Measurements from ENCODE around the gene CTCFL. TPM values are rescaled to one million over a fixed set of nuclear protein-coding genes. Genes with fewer than 3 reads are reported as not detected.

The CTCFL gene
- total RNA-seq = not detected in 2 replicates

DNA sequence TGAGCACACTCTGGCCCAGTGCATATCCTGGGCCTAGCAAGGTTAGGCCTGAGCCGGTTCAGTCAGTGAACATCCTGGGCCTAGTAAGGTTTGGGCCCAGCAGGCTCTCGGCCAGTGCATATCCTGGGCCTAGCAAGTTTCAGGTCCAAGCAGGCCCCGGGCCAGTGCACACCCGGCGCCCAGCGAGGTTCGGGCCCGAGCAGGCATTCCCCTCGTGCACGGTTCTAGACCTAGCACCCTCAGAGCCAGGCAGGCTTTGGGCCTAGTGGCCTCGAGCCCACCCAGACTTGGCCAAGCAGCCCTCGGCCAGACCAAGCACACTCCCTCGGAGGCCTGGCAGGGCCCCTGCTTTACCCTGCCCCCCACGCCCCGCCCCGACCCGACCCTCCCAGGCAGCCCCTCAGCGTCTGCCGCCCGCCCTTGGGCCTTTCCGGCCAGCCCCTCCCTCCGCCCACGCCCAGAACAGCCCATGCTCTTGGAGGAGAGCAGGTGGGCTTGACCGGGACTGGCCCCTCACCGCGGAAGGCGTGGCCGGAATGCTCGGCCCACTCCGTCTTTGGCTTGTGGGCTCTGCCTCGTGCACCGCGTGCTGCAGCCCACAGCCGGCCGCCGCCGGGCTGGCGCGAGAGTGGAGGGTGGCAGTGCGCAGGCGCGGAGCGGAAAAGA is at the start of gene CTCFL:
TSS of gene CTCFL (minus strand) at position 630 of the 666 bp plus-strand sequence. CDS start 935 bp downstream, outside the sequence.
- Mint-ChIP-seq H3K36me3 (ENCODE audit: low read depth) (no peaks in the 10 kb centered on the region), H3K9me3 (no peaks in the 10 kb centered on the region), H3K27ac (no peak within 1 kb of the TSS), H3K4me3 (no peak within 1 kb of the TSS), H3K27me3 (ENCODE audit: insufficient read depth) (peaks cover 2% of the 10 kb centered on the region), H3K4me1 (ENCODE audit: low read depth) (peaks cover 10% of the 10 kb centered on the region)
- intact Hi-C loops (cut with micrococcal nuclease) = no loop called here
- DNase-seq (ENCODE audit: low spot score) = no peak

DNA sequence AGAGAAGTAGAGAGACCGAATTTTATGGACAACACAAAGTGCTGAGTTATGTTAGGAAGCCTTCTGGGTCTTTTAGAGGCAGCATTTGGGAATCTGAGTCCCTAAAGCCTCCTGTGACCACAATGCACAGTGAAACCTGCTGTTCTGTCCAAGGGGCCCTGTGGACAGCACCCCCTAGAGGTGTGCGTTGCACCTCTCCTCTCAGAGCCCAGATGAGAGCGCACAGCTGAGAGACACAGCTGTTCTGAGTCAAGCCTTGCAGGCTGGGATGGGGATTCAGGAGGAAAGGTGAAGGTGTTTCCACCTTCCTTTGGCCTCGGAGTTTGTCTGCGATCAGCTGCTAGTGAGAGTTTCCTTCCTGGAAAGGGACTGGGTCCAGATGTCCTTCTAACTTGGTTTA is 49.0 kb upstream of the CTCFL start:
- no peaks in the 10 kb centered on the region for H3K9me3 Mint-ChIP-seq
- intact Hi-C loops (cut with micrococcal nuclease) = no loop called here
- no peak for DNase-seq (ENCODE audit: low spot score)
- H3K27ac Mint-ChIP-seq = no peak overlapping the region
- H3K27me3 Mint-ChIP-seq (ENCODE audit: insufficient read depth) = peaks cover 5% of the 10 kb centered on the region
- H3K36me3 Mint-ChIP-seq (ENCODE audit: low read depth) = no peaks in the 10 kb centered on the region
- H3K4me3 Mint-ChIP-seq = no peak overlapping the region
- H3K4me1 Mint-ChIP-seq (ENCODE audit: low read depth) = no peaks in the 10 kb centered on the region

GRCh38 chr20:57573242-57573641 is 48.3 kb upstream of the CTCFL start:
- no peak for DNase-seq (ENCODE audit: low spot score)
- Mint-ChIP-seq H3K4me1 (ENCODE audit: low read depth) (no peaks in the 10 kb centered on the region), H3K27me3 (ENCODE audit: insufficient read depth) (peaks cover 8% of the 10 kb centered on the region), H3K27ac (no peak overlapping the region), H3K36me3 (ENCODE audit: low read depth) (no peaks in the 10 kb centered on the region), H3K4me3 (no peak overlapping the region), H3K9me3 (no peaks in the 10 kb centered on the region)
- intact Hi-C loops (cut with micrococcal nuclease) = no loop called here

- no peak for DNase-seq (ENCODE audit: low spot score)
- Mint-ChIP-seq H3K27me3 (ENCODE audit: insufficient read depth) (peaks cover 10% of the 10 kb centered on the region), H3K4me1 (ENCODE audit: low read depth) (no peaks in the 10 kb centered on the region), H3K4me3 (no peak overlapping the region), H3K9me3 (no peaks in the 10 kb centered on the region), H3K36me3 (ENCODE audit: low read depth) (no peaks in the 10 kb centered on the region), H3K27ac (no peak overlapping the region)
- intact Hi-C loops (cut with micrococcal nuclease) = no loop called here
Measured at GRCh38 chr20:57571782-57572416, 47.0 kb upstream of the CTCFL start.

- H3K27me3 Mint-ChIP-seq (ENCODE audit: insufficient read depth) = peaks cover 16% of the 10 kb centered on the region
- no peaks in the 10 kb centered on the region for H3K36me3 Mint-ChIP-seq (ENCODE audit: low read depth)
- no peak overlapping the region for H3K4me3 Mint-ChIP-seq
- H3K9me3 Mint-ChIP-seq = no peaks in the 10 kb centered on the region
- intact Hi-C loops (cut with micrococcal nuclease) = no loop called here
- DNase-seq (ENCODE audit: low spot score) = no peak
- H3K27ac Mint-ChIP-seq = no peak overlapping the region
- no peaks in the 10 kb centered on the region for H3K4me1 Mint-ChIP-seq (ENCODE audit: low read depth)
Measured at GRCh38 chr20:57570920-57571319, 46.0 kb upstream of the CTCFL start.

DNA sequence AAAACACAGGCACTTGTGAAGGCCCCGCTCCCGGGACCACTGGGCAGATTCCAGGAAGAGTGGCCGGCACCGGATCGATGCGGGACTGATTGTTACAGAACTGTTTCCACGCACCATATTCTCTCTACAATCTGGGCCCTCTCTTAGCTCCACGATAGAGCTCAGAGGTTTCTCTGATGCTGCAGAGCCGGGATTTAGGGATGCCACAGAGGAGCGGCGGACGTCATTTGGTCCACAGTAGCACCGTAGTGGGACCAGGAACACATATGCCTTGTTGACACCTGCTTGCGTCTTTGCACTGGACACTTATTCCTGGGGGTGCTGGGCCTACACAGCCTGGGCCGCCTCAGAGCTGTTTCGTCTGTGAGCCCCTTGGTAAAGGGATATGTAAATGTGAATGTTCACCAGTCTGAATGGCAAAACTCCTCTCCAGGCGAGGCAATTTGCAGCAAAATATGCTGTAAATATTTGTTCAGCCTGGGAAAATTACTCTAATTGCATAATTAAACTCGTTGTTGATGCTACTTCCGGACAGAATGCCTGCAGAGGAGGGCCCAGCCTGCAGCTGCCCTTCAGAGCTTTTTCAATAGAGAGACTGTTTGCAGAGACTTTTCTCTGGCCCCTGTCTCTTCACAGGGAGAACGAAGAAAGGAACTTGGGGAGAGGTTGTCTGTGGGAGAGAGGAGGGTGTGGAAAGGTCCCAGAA is 45.4 kb upstream of the CTCFL start:
- Mint-ChIP-seq H3K4me1 (ENCODE audit: low read depth) (no peaks in the 10 kb centered on the region), H3K4me3 (no peak overlapping the region), H3K9me3 (no peaks in the 10 kb centered on the region), H3K36me3 (ENCODE audit: low read depth) (no peaks in the 10 kb centered on the region), H3K27ac (no peak overlapping the region), H3K27me3 (ENCODE audit: insufficient read depth) (peaks cover 16% of the 10 kb centered on the region)
- no peak for DNase-seq (ENCODE audit: low spot score)
- intact Hi-C loops (cut with micrococcal nuclease) = no loop called here

DNA sequence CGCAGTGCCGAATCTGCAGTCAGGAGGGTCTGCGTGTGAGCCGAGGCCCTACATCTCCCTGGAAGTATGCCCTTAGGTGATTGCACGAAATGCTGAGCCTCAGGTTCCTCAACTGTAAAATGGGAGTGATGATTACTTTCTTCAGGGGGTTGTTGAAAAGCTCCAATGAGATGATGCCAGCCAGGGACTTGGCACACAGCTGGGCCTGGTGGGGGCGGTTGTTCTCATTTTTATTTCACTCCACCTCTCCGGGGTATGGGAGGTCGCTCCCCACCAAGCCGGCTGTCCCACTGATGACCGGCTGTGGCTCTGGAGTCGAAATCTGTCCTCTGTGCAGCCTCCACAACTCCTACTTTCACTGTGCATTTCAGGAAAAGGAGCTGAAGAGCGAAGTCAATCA is 44.0 kb upstream of the CTCFL start:
- no peaks in the 10 kb centered on the region for H3K4me1 Mint-ChIP-seq (ENCODE audit: low read depth)
- no peak for DNase-seq (ENCODE audit: low spot score)
- no peak overlapping the region for H3K27ac Mint-ChIP-seq
- no peak overlapping the region for H3K4me3 Mint-ChIP-seq
- H3K36me3 Mint-ChIP-seq (ENCODE audit: low read depth) = no peaks in the 10 kb centered on the region
- no peaks in the 10 kb centered on the region for H3K9me3 Mint-ChIP-seq
- intact Hi-C loops (cut with micrococcal nuclease) = no loop called here
- H3K27me3 Mint-ChIP-seq (ENCODE audit: insufficient read depth) = peaks cover 18% of the 10 kb centered on the region

DNA sequence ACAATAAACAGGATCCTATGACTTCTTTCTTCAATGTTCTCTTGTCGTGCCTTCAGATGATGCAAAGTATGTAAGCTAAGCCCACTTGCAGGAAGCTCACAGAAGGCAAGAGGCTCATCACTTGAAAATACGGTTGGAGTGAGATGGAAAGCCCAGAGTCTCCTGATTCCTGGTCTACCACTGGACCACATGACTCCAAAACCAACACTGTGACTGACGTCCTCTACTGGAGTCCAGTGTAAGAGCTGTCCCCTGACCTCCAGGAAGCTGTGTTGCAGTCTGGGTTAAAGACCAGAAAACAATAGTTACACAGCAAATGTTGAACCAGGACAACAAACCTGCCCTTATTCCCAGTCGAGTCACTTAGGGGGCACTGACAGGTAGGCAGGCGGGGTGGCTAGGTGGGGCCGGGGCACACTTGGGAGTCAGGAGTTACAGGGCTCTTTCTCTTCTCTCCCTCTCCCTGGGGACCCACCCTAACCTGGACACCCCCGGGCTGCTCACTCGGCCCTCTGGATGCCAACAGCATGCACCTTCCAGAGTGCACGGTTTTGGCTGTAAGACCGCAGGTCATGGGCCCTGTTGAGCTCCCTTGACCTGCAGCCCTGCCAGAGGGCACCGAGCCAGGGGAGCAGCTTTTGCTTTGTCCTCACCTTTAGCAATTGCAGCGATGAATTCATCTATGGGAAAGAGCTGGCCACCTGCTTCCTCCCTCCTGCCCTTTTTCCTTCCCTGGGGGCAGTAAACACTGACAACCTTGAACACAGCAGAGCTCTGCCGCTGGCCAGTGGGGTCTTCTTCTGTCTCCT is 43.4 kb upstream of the CTCFL start:
- intact Hi-C loops (cut with micrococcal nuclease) = no loop called here
- no peaks in the 10 kb centered on the region for H3K9me3 Mint-ChIP-seq
- H3K36me3 Mint-ChIP-seq (ENCODE audit: low read depth) = no peaks in the 10 kb centered on the region
- peaks cover 18% of the 10 kb centered on the region for H3K27me3 Mint-ChIP-seq (ENCODE audit: insufficient read depth)
- no peak overlapping the region for H3K27ac Mint-ChIP-seq
- no peak for DNase-seq (ENCODE audit: low spot score)
- no peaks in the 10 kb centered on the region for H3K4me1 Mint-ChIP-seq (ENCODE audit: low read depth)
- H3K4me3 Mint-ChIP-seq = no peak overlapping the region

GRCh38 chr20:57567471-57568079 is 42.6 kb upstream of the CTCFL start:
- no peak for DNase-seq (ENCODE audit: low spot score)
- Mint-ChIP-seq H3K36me3 (ENCODE audit: low read depth) (no peaks in the 10 kb centered on the region), H3K27ac (no peak overlapping the region), H3K9me3 (no peaks in the 10 kb centered on the region), H3K27me3 (ENCODE audit: insufficient read depth) (peaks cover 15% of the 10 kb centered on the region), H3K4me1 (ENCODE audit: low read depth) (no peaks in the 10 kb centered on the region), H3K4me3 (no peak overlapping the region)
- intact Hi-C loops (cut with micrococcal nuclease) = no loop called here

- H3K27me3 Mint-ChIP-seq (ENCODE audit: insufficient read depth) = peaks cover 15% of the 10 kb centered on the region
- no peak for DNase-seq (ENCODE audit: low spot score)
- intact Hi-C loops (cut with micrococcal nuclease) = no loop called here
- no peaks in the 10 kb centered on the region for H3K36me3 Mint-ChIP-seq (ENCODE audit: low read depth)
- no peaks in the 10 kb centered on the region for H3K9me3 Mint-ChIP-seq
- no peak overlapping the region for H3K27ac Mint-ChIP-seq
- no peak overlapping the region for H3K4me3 Mint-ChIP-seq
- no peaks in the 10 kb centered on the region for H3K4me1 Mint-ChIP-seq (ENCODE audit: low read depth)
Measured at GRCh38 chr20:57566803-57567459, 42.0 kb upstream of the CTCFL start.

- Mint-ChIP-seq H3K9me3 (no peaks in the 10 kb centered on the region), H3K4me3 (no peak overlapping the region), H3K27me3 (ENCODE audit: insufficient read depth) (peaks cover 15% of the 10 kb centered on the region), H3K36me3 (ENCODE audit: low read depth) (no peaks in the 10 kb centered on the region), H3K4me1 (ENCODE audit: low read depth) (no peaks in the 10 kb centered on the region), H3K27ac (no peak overlapping the region)
- DNase-seq (ENCODE audit: low spot score) = no peak
- intact Hi-C loops (cut with micrococcal nuclease) = no loop called here
Measured at GRCh38 chr20:57566399-57566798, 41.5 kb upstream of the CTCFL start.

DNA sequence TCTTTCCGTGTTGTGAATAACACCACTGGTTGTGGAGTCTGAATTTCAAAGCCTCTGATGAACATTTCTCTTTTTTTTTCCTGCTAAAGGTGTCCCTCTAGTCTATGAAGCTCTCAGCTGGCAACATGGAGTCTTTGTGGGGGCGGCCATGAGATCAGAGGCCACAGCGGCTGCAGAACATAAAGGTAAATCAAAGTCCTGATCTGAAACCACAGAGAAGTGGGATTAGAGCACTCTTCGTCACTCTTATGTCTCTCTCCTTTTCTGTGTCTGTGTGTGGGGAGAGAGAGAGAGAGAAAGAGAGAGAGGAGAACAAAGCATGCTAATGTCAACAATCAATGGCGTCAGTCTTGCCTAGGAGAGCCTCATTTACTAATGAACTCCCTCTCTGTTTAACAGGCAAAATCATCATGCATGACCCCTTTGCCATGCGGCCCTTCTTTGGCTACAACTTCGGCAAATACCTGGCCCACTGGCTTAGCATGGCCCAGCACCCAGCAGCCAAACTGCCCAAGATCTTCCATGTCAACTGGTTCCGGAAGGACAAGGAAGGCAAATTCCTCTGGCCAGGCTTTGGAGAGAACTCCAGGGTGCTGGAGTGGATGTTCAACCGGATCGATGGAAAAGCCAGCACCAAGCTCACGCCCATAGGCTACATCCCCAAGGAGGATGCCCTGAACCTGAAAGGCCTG is 40.2 kb upstream of the CTCFL start:
- no peak overlapping the region for H3K4me3 Mint-ChIP-seq
- H3K27me3 Mint-ChIP-seq (ENCODE audit: insufficient read depth) = peaks cover 15% of the 10 kb centered on the region
- H3K4me1 Mint-ChIP-seq (ENCODE audit: low read depth) = no peaks in the 10 kb centered on the region
- DNase-seq (ENCODE audit: low spot score) = no peak
- no peak overlapping the region for H3K27ac Mint-ChIP-seq
- no peaks in the 10 kb centered on the region for H3K36me3 Mint-ChIP-seq (ENCODE audit: low read depth)
- intact Hi-C loops (cut with micrococcal nuclease) = no loop called here
- no peaks in the 10 kb centered on the region for H3K9me3 Mint-ChIP-seq

All from activated T-helper 1 cell treated with anti-CD3 and anti-CD28 coated beads, Interleukin-12 subunit alpha, Interleukin-12 subunit beta, Interleukin-2, Interleukin-4 antibody, amounts not matched to agents 30 ng/mL and 10 ng/mL and 1 ng/mL, durations not matched to agents 14 hours and 24 hours and 36 hours (primary cell).